GM12891 (cell line): ENCODE measurements around the gene ATG4C.

ENCODE experiments used
- DNase-seq: peaks from one replicate; pipeline ENCODE4 v3.0.0; 2011; ENCODE audit warnings: low spot score; ENCODE audit not compliant: insufficient read length
- FAIRE-seq: peaks from 2 replicates; lab custom pipeline; 2011; peaks lifted over from hg19 to GRCh38; lab: Jason Lieb, UNC
- PAX5 ChIP-seq: IDR thresholded peaks from 2 replicates; pipeline ENCODE4 v1.6.1; 2011; ENCODE audit warnings: low read length, moderate library complexity, mild to moderate bottlenecking; ENCODE audit not compliant: insufficient read depth, severe bottlenecking
- POLR2A ChIP-seq: IDR thresholded peaks from 2 replicates; pipeline ENCODE4 v1.6.1; 2011; ENCODE audit warnings: low read depth, low read length, control low read depth
- POLR2AphosphoS5 ChIP-seq: IDR thresholded peaks from 2 replicates; pipeline ENCODE4 v1.6.1; 2011; ENCODE audit warnings: low read depth, low read length, control low read depth
- POU2F2 ChIP-seq: IDR thresholded peaks from 2 replicates; pipeline ENCODE4 v1.6.1; 2011; ENCODE audit warnings: low read depth, mild to moderate bottlenecking, control low read depth, low read length, moderate library complexity
- SPI1 ChIP-seq: IDR thresholded peaks from 2 replicates; pipeline ENCODE4 v1.6.1; 2011; ENCODE audit warnings: low read depth, low read length, control low read depth
- TAF1 ChIP-seq: IDR thresholded peaks from 2 replicates; pipeline ENCODE4 v1.6.1; 2011; ENCODE audit warnings: low read depth, low read length, control low read depth

The ATG4C gene

DNA sequence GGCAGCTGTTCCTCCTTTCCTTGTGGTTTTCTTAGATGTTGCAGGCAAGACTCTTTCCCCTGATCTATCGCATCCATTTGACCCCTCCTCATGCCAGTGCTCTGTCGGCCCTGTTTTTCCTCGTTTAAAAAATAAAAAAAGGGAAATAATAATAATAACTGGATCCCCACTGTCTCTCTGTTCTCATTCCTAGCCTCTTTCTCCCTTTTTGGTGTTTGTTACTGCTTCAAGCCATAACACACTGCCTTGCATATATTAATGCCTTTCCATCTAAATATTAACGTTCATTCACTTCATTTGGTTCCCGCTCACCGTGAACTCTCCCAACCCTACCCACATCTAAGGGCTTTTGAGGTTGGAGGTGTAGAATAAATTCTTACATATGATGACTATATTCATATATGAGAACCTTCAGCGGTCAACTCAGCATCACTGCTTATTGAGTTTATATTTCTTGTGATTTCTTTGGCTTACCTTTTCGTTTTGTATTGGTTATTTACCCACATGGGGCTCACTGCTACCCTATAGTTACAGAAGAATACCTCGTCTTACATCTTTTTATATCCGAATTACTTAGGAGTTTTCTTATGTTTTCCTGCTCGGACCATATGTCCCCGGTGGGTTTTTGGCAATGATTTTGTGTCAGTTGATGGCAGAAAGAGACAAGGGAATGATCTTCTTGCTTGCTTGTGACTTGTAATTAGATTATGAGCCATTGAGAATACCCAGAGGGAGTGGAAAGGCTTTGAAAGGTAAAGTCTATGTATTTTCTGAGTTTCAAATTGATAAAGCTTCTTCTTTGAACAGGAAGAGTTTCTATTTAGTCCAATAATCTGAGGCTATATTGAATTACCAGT lies 805 bp downstream of the ATG4C start:
- FAIRE-seq (peak; percentile 33), DNase-seq (peak; percentile 10)

GRCh38 chr1:62790716-62791115 lies 6.8 kb downstream of the ATG4C start:
- TF ChIP-seq POU2F2 (no peak), SPI1 (no peak), POLR2AphosphoS5 (no peak), TAF1 (no peak), PAX5 (no peak), POLR2A (no peak)
- DNase-seq (no peak), FAIRE-seq (no peak)

More for the DNA sequence above, 805 bp downstream of the ATG4C start:
- TF ChIP-seq TAF1, result no peak
- TF ChIP-seq SPI1, result no peak
- TF ChIP-seq POLR2A, result no peak
- TF ChIP-seq PAX5, result no peak
- no peak for TF ChIP-seq POLR2AphosphoS5
- no peak for TF ChIP-seq POU2F2

DNA sequence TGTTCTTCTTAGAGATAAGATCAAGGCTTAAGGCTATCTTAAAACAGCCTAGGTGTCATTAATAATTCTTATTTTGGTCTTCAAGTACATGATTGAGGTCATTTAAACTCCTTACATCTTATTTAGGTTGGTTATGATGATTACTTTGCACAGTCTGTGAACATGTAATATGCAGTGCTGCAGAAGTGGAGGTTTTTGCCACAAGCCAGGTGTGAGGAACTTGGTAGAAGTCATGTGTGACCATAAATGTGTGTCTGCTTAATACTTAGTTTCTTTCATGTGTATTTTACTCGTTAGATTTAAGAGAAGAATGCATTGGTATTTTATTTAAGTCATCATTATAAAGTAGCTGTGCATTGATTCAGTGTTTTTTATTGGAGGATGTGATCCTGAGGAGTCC lies 10.1 kb downstream of the ATG4C start:
- DNase-seq (no peak), FAIRE-seq (peak; percentile 23)
- TF ChIP-seq SPI1, result no peak
- TF ChIP-seq POLR2A, result no peak
- TF ChIP-seq POU2F2, result no peak
- TF ChIP-seq TAF1, result no peak
- TF ChIP-seq PAX5, result no peak
- TF ChIP-seq POLR2AphosphoS5, result no peak

- DNase-seq, result no peak
- FAIRE-seq, result no peak
- TF ChIP-seq TAF1 (no peak), POLR2AphosphoS5 (no peak), PAX5 (no peak)
Observed at GRCh38 chr1:62796221-62796620, 12.3 kb downstream of the ATG4C start.

DNA sequence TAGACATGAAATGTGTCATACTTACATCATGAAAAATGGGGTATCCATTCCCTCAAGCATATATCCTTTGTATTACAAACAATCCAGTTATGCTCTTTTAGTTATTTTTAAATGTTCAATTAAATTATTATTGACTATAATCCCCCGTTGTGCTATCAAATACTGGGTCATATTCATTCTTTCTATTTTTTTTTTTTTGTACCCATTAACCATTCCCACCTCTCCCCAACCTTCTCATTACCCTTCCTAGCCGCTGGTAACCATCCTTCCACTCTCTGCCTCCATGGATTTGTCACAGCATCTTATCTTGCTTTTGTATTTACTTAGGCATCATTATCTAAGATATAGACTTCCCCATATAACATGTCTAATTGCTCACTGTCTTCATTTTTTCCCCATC lies 15.8 kb downstream of the ATG4C start:
- FAIRE-seq (peak; percentile 13), DNase-seq (no peak)
- TF ChIP-seq SPI1 (no peak), POU2F2 (no peak), POLR2A (no peak), PAX5 (no peak), POLR2AphosphoS5 (no peak), TAF1 (no peak)

- no peak for DNase-seq
- FAIRE-seq, result peak; percentile 5
- TF ChIP-seq PAX5, result no peak
- TF ChIP-seq SPI1, result no peak
- TF ChIP-seq POLR2A, result no peak
- TF ChIP-seq POLR2AphosphoS5, result no peak
- TF ChIP-seq POU2F2, result no peak
- TF ChIP-seq TAF1, result no peak
Observed at GRCh38 chr1:62800281-62800680, 16.3 kb downstream of the ATG4C start.

DNA sequence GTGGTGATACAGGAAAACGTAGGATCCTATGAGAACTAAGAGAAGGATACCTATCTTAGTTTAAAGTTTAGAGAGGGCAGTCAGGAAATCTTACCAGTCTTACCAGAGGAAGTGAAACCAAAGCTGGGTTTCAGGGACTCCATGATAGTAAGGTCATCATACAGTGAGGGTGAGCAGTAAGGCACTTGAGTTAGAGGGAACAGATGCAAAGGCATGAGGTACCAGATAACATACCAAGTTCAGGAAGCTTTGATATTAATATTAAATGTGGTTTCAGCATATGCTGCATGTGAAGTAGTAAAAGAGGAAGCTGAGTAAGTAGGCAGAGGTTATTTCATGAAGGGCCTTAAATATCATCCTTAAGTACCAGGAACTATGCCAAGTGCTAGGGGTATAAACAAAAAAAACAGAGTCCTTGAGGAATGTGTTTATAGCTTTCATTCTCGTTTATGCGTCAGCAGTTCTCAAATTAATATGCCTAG lies 16.9 kb downstream of the ATG4C start:
- TF ChIP-seq POLR2AphosphoS5, result peak; percentile 35; the same call in 1 of the 2 replicates
- TF ChIP-seq SPI1, result peak; percentile 100
- TF ChIP-seq POU2F2, result no peak
- TF ChIP-seq POLR2A, result peak; percentile 62
- no peak for TF ChIP-seq TAF1
- FAIRE-seq (peak; percentile 94), DNase-seq (peak; percentile 31)

GRCh38 chr1:62809788-62810187 lies 25.9 kb downstream of the ATG4C start:
- no peak for FAIRE-seq

DNA sequence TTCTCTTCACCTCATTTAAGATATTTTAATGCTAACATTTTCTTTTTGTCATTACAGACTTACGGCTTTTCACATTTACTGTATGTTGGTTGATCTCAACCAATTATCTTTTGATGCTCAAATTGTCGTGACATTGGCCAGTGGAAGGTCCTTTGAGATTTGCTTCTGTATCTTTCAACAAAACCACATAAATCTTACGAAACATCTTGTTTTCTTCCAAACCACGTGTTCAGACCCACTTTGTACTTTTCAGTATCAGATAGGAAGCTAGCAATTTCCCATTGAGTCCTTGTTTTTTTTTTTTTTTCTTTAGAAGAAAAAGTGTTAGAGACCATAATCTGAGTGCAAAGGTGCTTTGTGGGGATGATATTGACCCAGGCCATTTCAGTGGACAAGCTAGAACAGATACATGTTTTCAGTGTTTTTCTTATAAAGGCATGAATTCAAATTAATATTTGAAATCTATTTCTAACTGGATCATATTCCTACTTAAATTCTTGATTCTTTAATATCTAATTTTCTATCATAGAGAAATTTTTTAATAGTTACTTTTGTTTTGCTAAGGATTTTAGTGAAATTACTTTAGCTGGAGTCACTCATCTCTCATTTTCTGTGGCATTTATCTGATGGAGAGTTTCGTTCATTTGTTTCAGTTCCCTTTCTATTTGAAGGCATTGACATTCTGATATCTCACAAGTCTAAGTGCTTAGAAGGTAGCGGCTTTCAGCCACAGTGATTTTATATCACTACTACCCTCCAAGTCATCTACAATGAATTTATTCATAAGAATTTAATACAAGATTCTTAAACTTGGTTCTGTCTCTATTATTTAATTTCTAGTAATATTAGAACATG lies 26.7 kb downstream of the ATG4C start:
- TF ChIP-seq POLR2AphosphoS5 (no peak), POLR2A (no peak), POU2F2 (no peak), TAF1 (no peak), SPI1 (peak; percentile 98), PAX5 (no peak)
- DNase-seq (no peak), FAIRE-seq (peak; percentile 73)

More at GRCh38 chr1:62809788-62810187, 25.9 kb downstream of the ATG4C start:
- DNase-seq, result no peak
- TF ChIP-seq SPI1 (peak; percentile 92), POU2F2 (no peak), POLR2A (no peak), TAF1 (no peak), POLR2AphosphoS5 (no peak), PAX5 (no peak)

DNA sequence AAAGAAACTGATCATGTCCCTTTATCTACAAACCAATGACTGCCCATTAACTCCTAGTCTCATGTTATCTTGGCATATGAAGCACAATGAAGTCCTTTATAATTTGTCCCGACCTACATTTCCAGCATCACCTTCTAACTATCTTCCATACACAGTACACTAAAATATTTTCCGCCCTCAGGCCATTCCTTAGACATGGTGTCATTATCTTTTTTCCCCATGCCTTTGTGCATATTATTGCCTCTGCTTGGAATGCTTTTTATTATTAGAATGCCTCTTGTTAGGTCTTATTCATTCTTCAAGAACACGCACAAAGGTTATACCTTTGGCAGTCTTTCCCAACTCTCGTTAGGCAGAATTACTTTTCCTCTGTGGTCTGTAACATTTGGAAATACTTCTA lies 39.6 kb downstream of the ATG4C start:
- TF ChIP-seq POU2F2 (no peak), SPI1 (no peak), POLR2AphosphoS5 (no peak), PAX5 (no peak), TAF1 (no peak), POLR2A (no peak)
- FAIRE-seq (no peak), DNase-seq (no peak)
